Glutamatergic neuron (in vitro differentiated cells): ENCODE results near the gene XRN2. TPM values are rescaled to one million over a fixed set of nuclear protein-coding genes. Genes with fewer than 3 reads are reported as not detected.

Experiments used
- DNase-seq: peaks from one replicate; pipeline ENCODE4 v3.0.0; 2022
- H3K27ac Mint-ChIP-seq: one replicate; pipeline ENCODE4 v1.8.0; 2020; ENCODE audit warnings: mild to moderate bottlenecking, mixed read lengths, inconsistent platforms; ENCODE audit not compliant: unreplicated experiment
- H3K27me3 Mint-ChIP-seq: one replicate; pipeline ENCODE4 v1.8.0; 2020; ENCODE audit warnings: mild to moderate bottlenecking, moderate library complexity, mixed read lengths, inconsistent platforms; ENCODE audit not compliant: unreplicated experiment
- H3K36me3 Mint-ChIP-seq: one replicate; pipeline ENCODE4 v1.8.0; 2020; ENCODE audit warnings: mild to moderate bottlenecking, mixed read lengths, inconsistent platforms; ENCODE audit not compliant: unreplicated experiment
- H3K4me1 Mint-ChIP-seq: one replicate; pipeline ENCODE4 v1.8.0; 2020; ENCODE audit warnings: mild to moderate bottlenecking, low read depth, mixed read lengths, inconsistent platforms; ENCODE audit not compliant: unreplicated experiment
- H3K4me3 Mint-ChIP-seq: one replicate; pipeline ENCODE4 v1.8.0; 2020; ENCODE audit warnings: mild to moderate bottlenecking, mixed read lengths, inconsistent platforms; ENCODE audit not compliant: unreplicated experiment
- H3K9me3 Mint-ChIP-seq: one replicate; pipeline ENCODE4 v1.8.0; 2020; ENCODE audit warnings: mild to moderate bottlenecking, moderate library complexity, mixed read lengths, inconsistent platforms; ENCODE audit not compliant: unreplicated experiment
- total RNA-seq: library from RNA; stranded (reverse); fragmentation: NEBNext Ultra II Directional; extraction: Animal tissue kit (Norgen Biotek cat#: 25700); gene quantifications from one replicate; pipeline ENCODE4 v1.2.1, GENCODE V29; 2021; ENCODE audit not compliant: unreplicated experiment
- TF ChIP-seq, protein P1 (sequence below): fragments of 200-600 bp; sonication (generic); IDR thresholded peaks from one replicate; pipeline ENCODE4 v1.5.0; 2021; ENCODE audit not compliant: partially characterized antibody, unreplicated experiment

XRN2 gene
- total RNA-seq, 1 donor from 2014 or later: 86.2 TPM

DNA sequence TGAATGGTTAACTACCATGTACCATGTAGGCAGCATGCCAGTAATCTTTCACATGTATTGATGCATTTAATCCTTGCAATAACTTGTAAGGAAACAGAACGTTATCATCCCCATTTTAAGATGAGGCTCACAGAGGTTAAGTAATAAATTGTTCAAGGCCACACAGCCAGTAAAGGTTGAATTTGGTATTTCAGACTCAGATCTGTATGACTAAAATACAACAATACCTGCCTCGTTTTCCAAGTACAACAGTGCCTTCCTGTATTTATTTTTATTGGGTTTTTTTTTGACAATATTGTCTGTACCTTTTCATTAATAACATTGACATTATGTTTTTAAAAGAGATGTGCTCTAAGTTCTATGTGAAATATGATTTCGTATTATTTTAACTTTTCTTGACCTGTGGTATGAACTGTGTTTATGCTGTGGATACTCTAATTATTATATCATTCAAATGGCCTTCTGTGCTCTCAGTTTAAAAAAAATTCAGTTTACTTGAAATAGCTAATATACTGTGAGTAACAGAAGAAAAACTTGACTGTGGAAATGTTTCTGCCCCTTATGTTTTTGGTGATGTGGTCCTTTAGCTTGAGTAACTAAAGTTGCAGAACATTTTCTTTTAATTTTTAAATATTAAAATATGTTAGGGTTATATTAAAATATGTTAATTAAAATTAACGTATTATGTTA, 39.7 kb downstream of the XRN2 start:
- Mint-ChIP-seq H3K27me3 (no peaks in the 10 kb centered on the region), H3K4me3 (no peak overlapping the region), H3K27ac (no peak overlapping the region), H3K4me1 (peaks cover 12% of the 10 kb centered on the region), H3K9me3 (no peaks in the 10 kb centered on the region), H3K36me3 (no peaks in the 10 kb centered on the region)
- TF ChIP-seq, protein P1, sequence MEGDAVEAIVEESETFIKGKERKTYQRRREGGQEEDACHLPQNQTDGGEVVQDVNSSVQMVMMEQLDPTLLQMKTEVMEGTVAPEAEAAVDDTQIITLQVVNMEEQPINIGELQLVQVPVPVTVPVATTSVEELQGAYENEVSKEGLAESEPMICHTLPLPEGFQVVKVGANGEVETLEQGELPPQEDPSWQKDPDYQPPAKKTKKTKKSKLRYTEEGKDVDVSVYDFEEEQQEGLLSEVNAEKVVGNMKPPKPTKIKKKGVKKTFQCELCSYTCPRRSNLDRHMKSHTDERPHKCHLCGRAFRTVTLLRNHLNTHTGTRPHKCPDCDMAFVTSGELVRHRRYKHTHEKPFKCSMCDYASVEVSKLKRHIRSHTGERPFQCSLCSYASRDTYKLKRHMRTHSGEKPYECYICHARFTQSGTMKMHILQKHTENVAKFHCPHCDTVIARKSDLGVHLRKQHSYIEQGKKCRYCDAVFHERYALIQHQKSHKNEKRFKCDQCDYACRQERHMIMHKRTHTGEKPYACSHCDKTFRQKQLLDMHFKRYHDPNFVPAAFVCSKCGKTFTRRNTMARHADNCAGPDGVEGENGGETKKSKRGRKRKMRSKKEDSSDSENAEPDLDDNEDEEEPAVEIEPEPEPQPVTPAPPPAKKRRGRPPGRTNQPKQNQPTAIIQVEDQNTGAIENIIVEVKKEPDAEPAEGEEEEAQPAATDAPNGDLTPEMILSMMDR: no peak
- no peak for DNase-seq

DNA sequence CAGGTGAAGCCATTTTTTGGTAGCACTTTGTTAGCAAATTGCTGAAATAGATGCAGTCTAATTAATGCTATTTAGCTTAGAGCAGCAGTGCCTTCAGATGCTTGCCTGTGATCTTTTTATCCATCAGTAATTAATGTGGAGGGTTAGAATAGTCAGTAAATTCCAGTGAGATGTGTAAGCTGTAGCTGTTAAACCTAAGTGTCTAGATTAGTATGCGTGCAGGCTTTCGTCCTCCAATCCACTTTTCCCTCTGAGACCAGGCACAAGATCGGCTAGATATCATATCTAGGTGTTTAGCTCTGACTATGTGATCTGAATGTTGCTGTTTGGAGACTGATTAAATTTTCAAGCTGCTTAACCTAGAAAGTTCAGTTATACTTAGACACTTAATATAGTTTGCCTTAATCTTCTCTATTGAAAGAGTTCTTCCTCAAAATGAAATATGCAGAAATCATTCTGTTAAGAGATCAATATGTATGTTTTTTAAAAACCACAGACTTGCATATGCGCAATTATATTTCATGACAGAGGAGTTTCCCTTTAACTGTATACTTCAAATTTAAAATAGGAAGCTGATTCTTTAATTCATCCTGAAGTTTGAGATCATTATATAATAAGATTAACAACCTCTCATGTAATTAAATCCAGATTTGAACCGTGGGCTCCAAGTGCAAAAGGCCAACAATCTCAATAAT, 41.2 kb downstream of the XRN2 start:
- Mint-ChIP-seq H3K27me3 (no peaks in the 10 kb centered on the region), H3K4me1 (peaks cover 12% of the 10 kb centered on the region), H3K36me3 (no peaks in the 10 kb centered on the region), H3K27ac (peak overlapping the region; percentile 56), H3K9me3 (no peaks in the 10 kb centered on the region), H3K4me3 (no peak overlapping the region)
- TF ChIP-seq, protein P1: no peak
- DNase-seq: no peak

- Mint-ChIP-seq H3K27me3 (no peaks in the 10 kb centered on the region), H3K36me3 (no peaks in the 10 kb centered on the region), H3K27ac (no peak overlapping the region), H3K4me3 (no peak overlapping the region), H3K4me1 (peaks cover 12% of the 10 kb centered on the region), H3K9me3 (no peaks in the 10 kb centered on the region)
- no peak for DNase-seq
- TF ChIP-seq, protein P1: no peak
Measured at GRCh38 chr20:21344961-21345360, 41.8 kb downstream of the XRN2 start.

DNA sequence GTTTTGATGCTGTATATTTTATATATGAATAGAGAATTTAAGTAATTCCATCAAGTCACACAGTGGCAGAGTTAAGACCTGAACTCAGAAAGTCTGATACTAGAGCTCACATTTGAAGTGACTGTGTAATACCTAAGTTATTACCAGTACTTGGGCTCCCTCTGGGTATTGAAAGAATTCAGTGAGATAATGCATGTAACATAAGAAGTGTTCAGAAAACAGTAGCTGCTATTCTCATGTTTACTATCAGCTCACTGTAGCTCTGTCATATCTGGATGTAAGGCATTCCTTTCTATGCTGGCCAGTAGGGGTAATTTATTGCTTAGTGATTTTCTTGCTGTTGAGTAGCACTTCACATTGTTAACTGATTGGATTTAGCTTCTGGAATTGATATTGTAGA, 49.6 kb downstream of the XRN2 start:
- no peak for DNase-seq
- H3K27ac Mint-ChIP-seq: no peak overlapping the region
- H3K27me3 Mint-ChIP-seq: no peaks in the 10 kb centered on the region
- H3K9me3 Mint-ChIP-seq: no peaks in the 10 kb centered on the region
- no peaks in the 10 kb centered on the region for H3K4me1 Mint-ChIP-seq
- no peak overlapping the region for H3K4me3 Mint-ChIP-seq
- H3K36me3 Mint-ChIP-seq: no peaks in the 10 kb centered on the region
- TF ChIP-seq, protein P1: no peak

DNA sequence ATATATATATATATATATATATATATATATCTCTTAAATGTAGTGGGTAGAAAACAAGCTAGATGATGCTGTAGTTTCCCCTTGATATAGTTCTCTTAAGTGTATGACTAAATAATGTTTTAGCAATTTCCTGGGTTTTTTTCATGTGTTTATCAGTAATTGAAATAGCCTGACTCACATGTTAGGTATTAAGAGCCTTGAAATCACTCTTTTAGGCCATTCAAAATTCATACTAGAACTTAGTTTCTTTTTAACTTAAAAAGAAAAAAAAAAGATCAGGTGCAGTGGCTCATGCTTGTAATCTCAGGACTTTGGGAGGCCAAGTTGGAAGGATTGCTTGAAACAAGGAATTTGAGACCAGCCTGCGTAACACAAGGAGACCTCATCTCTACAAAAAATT, 50.1 kb downstream of the XRN2 start:
- H3K9me3 Mint-ChIP-seq: no peaks in the 10 kb centered on the region
- no peaks in the 10 kb centered on the region for H3K36me3 Mint-ChIP-seq
- no peak for DNase-seq
- TF ChIP-seq, protein P1: no peak
- no peaks in the 10 kb centered on the region for H3K27me3 Mint-ChIP-seq
- H3K27ac Mint-ChIP-seq: no peak overlapping the region
- H3K4me3 Mint-ChIP-seq: no peak overlapping the region
- no peaks in the 10 kb centered on the region for H3K4me1 Mint-ChIP-seq
